ENCODE data around the gene CELF1. TPM values are rescaled to one million over a fixed set of nuclear protein-coding genes. Genes with fewer than 3 reads are reported as not detected.

The CELF1 gene
- total and polyA plus RNA-seq, 2 of the 4 experiments (the other 2 are of a cell fraction) = 63.3 to 135 TPM

GRCh38 chr11:47443817-47444216, 109.1 kb downstream of the CELF1 start:
- Histone ChIP-seq H3K9ac (ENCODE audit: low read depth, low read length) (no peak overlapping the region), H4K91ac (ENCODE audit: insufficient read depth, low read depth, low read length) (no peak overlapping the region), H3K56ac (ENCODE audit: extremely low read depth, insufficient read depth, low read length) (no peak overlapping the region), H3K4ac (ENCODE audit: low read depth, low read length) (no peak overlapping the region), H2BK5ac (ENCODE audit: low read depth, low read length, poor library complexity, severe bottlenecking) (no peak overlapping the region), H3K4me3 (ENCODE audit: insufficient read depth, low read depth, low read length) (no peak overlapping the region), H3K4me2 (ENCODE audit: low read depth, low read length) (no peak overlapping the region), H3K27ac (ENCODE audit: insufficient read depth, low read length) (no peak overlapping the region), H3K23ac (ENCODE audit: low read depth, low read length) (no peak overlapping the region), H4K5ac (ENCODE audit: low read depth, low read length) (no peak overlapping the region), H3K18ac (ENCODE audit: low read depth, low read length) (no peak overlapping the region), H4K20me1 (ENCODE audit: insufficient read depth, low read length) (no peaks in the 10 kb centered on the region), H2AK9ac (replicated peaks; ENCODE audit: low read depth, low read length, poor library complexity) (no peak overlapping the region), H2BK120ac (ENCODE audit: low read depth, low read length) (no peak overlapping the region), H3K9me1 (ENCODE audit: insufficient read depth, low read length) (no peaks in the 10 kb centered on the region; the same call in 1 of the 2 replicates), H3K4me1 (ENCODE audit: control insufficient read depth, insufficient read depth, low read length) (no peaks in the 10 kb centered on the region), H3K14ac (replicated peaks; ENCODE audit: low read depth, low read length) (no peak overlapping the region), H4K8ac (ENCODE audit: low read depth in 2 of 2, low read length in 2 of 2) (no peak overlapping the region), H3K27me3 (ENCODE audit: control insufficient read depth, insufficient read depth, low read length) (no peaks in the 10 kb centered on the region), H3K79me1 (ENCODE audit: low read depth in 1 of 2, low read length in 2 of 2) (no peaks in the 10 kb centered on the region), H2AFZ (replicated peaks; ENCODE audit: low read length, poor library complexity) (no peak overlapping the region), H2BK15ac (ENCODE audit: low read depth, low read length) (no peak overlapping the region), H3K9me3 (ENCODE audit: control insufficient read depth, insufficient read depth, low read length) (no peaks in the 10 kb centered on the region), H2BK20ac (ENCODE audit: low read depth, low read length) (no peak overlapping the region), H3K36me3 (ENCODE audit: control insufficient read depth, insufficient read depth, low read length) (no peaks in the 10 kb centered on the region), H2AK5ac (ENCODE audit: low read depth, low read length) (no peak overlapping the region)
- dilution Hi-C loops (cut with HindIII; ENCODE audit: low sequenced_read_pairs, unreplicated experiment) (no loop called here), intact Hi-C loops (cut with micrococcal nuclease) (no loop called here), in situ Hi-C loops (cut with MboI; ENCODE audit: low sequenced_read_pairs) (no loop called here)
- DNase-seq (no peak), ATAC-seq (ENCODE audit: low read depth) (no peak)
- WGBS, 2 experiments (ENCODE audit: extremely low coverage in 2 of 2, insufficient read length in 1 of 2) = no CpG with 5 or more reads among the region's 3 CpGs
- BruUV-seq (replicated peaks) = no TSS peak
- CTCF ChIA-PET = no interaction called here
- POLR2A ChIA-PET (ENCODE audit: unreplicated experiment) = no interaction called here
- TF ChIP-seq MAZ (IDR thresholded peaks at IDR 0.05; ENCODE audit: borderline replicate concordance, low read depth, low read length) (no peak), NFE2L2 (IDR thresholded peaks at IDR 0.05; ENCODE audit: low read depth, low read length) (no peak), BHLHE40 (IDR thresholded peaks at IDR 0.05; ENCODE audit: low read depth, low read length) (no peak), SMC3 (IDR thresholded peaks at IDR 0.05; ENCODE audit: low read depth, low read length) (no peak), POLR2A (IDR thresholded peaks at IDR 0.05; ENCODE audit: low read depth, low read length) (no peak), CHD1 (IDR thresholded peaks at IDR 0.05; ENCODE audit: low read depth, low read length) (no peak), RAD21 (IDR thresholded peaks at IDR 0.05; ENCODE audit: low read length) (no peak), ELK1 (IDR thresholded peaks at IDR 0.05; ENCODE audit: borderline replicate concordance, low read depth, low read length) (no peak), MXI1 (IDR thresholded peaks at IDR 0.05; ENCODE audit: borderline replicate concordance, low read depth, low read length) (no peak), MAFK (IDR thresholded peaks at IDR 0.05; ENCODE audit: low read depth, low read length) (no peak), CTCF (conservative IDR thresholded peaks at IDR 0.05; ENCODE audit: low read depth, low read length) (no peak), FOS (IDR thresholded peaks at IDR 0.05; ENCODE audit: low read depth, low read length) (no peak)

Data from IMR-90 (cell line).